ENCODE measurements around the gene RIMKLB.
"Not testable (repeated sequence)": the region's sequence is repeated elsewhere in the genome, so short reads cannot be mapped to it uniquely, and the experiment has no call there.

Gene RIMKLB

DNA sequence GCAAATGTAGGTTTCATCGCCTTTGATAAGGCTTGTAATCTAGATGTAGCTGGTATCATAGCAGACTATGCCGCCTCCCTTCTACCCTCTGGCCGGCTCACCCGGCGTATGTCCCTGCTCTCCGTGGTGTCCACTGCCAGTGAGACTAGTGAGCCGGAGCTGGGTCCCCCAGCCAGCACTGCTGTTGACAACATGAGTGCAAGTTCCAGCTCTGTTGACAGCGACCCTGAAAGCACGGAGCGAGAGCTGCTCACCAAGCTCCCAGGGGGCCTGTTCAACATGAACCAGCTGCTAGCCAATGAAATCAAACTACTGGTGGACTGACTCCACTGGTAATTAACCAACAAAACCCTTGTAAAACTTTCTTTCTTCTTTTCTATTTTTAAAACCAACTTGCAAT, 75.7 kb downstream of the RIMKLB start:
- H3K27me3 ChIP-seq (ENCODE audit: control insufficient read depth, insufficient read depth, low read length), result no peaks in the 10 kb centered on the region
- H3K4me1 ChIP-seq (ENCODE audit: control insufficient read depth, insufficient read depth, low read length), result peaks cover 6% of the 10 kb centered on the region; the same call in 1 of the 2 replicates
- no peaks in the 10 kb centered on the region for H3K9me3 ChIP-seq (ENCODE audit: control insufficient read depth, insufficient read depth, low read depth, low read length)
- H3K4me3 ChIP-seq (ENCODE audit: low read depth, low read length), result no peak overlapping the region
- H3K27ac ChIP-seq (ENCODE audit: low read depth, low read length), result no peak overlapping the region
- no peak overlapping the region for H3K9ac ChIP-seq (ENCODE audit: low read length)
- H3K36me3 ChIP-seq (ENCODE audit: control insufficient read depth, insufficient read depth, low read length), result peaks cover 47% of the 10 kb centered on the region

- Histone ChIP-seq H3K27ac (ENCODE audit: low read depth, low read length) (no peak overlapping the region), H3K36me3 (ENCODE audit: control insufficient read depth, insufficient read depth, low read length) (peaks cover 35% of the 10 kb centered on the region), H3K4me1 (ENCODE audit: control insufficient read depth, insufficient read depth, low read length) (0 out of 2 replicates have a peak, but pooled peaks cover 8% of the 10 kb centered on the region), H3K9ac (ENCODE audit: low read length) (no peak overlapping the region), H3K9me3 (ENCODE audit: control insufficient read depth, insufficient read depth, low read depth, low read length) (no peaks in the 10 kb centered on the region), H3K4me3 (ENCODE audit: low read depth, low read length) (no peak overlapping the region), H3K27me3 (ENCODE audit: control insufficient read depth, insufficient read depth, low read length) (no peaks in the 10 kb centered on the region)
These were observed 81.5 kb downstream of the RIMKLB start for GRCh38 chr12:8779281-8779680.

GRCh38 chr12:8779862-8780261, 82.1 kb downstream of the RIMKLB start:
- no peak overlapping the region for H3K27ac ChIP-seq (ENCODE audit: low read depth, low read length)
- H3K27me3 ChIP-seq (ENCODE audit: control insufficient read depth, insufficient read depth, low read length), result no peaks in the 10 kb centered on the region
- H3K9ac ChIP-seq (ENCODE audit: low read length), result no peak overlapping the region
- H3K4me3 ChIP-seq (ENCODE audit: low read depth, low read length), result no peak overlapping the region
- H3K9me3 ChIP-seq (ENCODE audit: control insufficient read depth, insufficient read depth, low read depth, low read length), result no peaks in the 10 kb centered on the region
- peaks cover 29% of the 10 kb centered on the region for H3K36me3 ChIP-seq (ENCODE audit: control insufficient read depth, insufficient read depth, low read length)
- H3K4me1 ChIP-seq (ENCODE audit: control insufficient read depth, insufficient read depth, low read length), result 0 out of 2 replicates have a peak, but pooled peaks cover 8% of the 10 kb centered on the region

DNA sequence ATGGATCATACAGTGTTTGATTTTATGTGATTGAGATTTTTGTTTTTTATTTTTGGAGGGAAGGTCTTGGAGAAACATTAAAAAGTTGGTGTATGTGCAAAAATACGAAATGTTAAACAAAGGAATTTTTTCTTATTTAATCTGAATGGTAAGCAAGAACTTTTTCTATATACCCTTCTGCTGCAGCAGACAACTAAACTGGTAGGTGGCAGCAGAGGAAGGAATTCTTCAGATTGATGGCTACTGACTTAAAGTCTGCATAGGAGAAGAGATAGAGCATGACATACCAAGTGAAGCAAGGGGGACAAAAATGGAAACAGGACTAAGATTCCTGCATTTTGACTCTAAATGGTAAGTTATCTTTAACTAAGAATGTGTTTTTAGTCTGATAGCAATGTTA, 82.6 kb downstream of the RIMKLB start:
- H3K27me3 ChIP-seq (ENCODE audit: control insufficient read depth, insufficient read depth, low read length), result no peaks in the 10 kb centered on the region
- H3K4me3 ChIP-seq (ENCODE audit: low read depth, low read length), result no peak overlapping the region
- peaks cover 24% of the 10 kb centered on the region for H3K36me3 ChIP-seq (ENCODE audit: control insufficient read depth, insufficient read depth, low read length)
- no peak overlapping the region for H3K9ac ChIP-seq (ENCODE audit: low read length)
- H3K27ac ChIP-seq (ENCODE audit: low read depth, low read length), result no peak overlapping the region
- 0 out of 2 replicates have a peak, but pooled peaks cover 8% of the 10 kb centered on the region for H3K4me1 ChIP-seq (ENCODE audit: control insufficient read depth, insufficient read depth, low read length)
- H3K9me3 ChIP-seq (ENCODE audit: control insufficient read depth, insufficient read depth, low read depth, low read length), result no peaks in the 10 kb centered on the region

- H3K4me1 ChIP-seq (ENCODE audit: control insufficient read depth, insufficient read depth, low read length), result 0 out of 2 replicates have a peak, but pooled peaks cover 8% of the 10 kb centered on the region
- H3K27me3 ChIP-seq (ENCODE audit: control insufficient read depth, insufficient read depth, low read length), result no peaks in the 10 kb centered on the region
- peaks cover 18% of the 10 kb centered on the region for H3K36me3 ChIP-seq (ENCODE audit: control insufficient read depth, insufficient read depth, low read length)
- no peak overlapping the region for H3K4me3 ChIP-seq (ENCODE audit: low read depth, low read length)
- H3K27ac ChIP-seq (ENCODE audit: low read depth, low read length), result no peak overlapping the region
- H3K9me3 ChIP-seq (ENCODE audit: control insufficient read depth, insufficient read depth, low read depth, low read length), result peaks cover under 1% of the 10 kb centered on the region; the same call in 1 of the 2 replicates
- no peak overlapping the region for H3K9ac ChIP-seq (ENCODE audit: low read length)
These were observed 83.8 kb downstream of the RIMKLB start for GRCh38 chr12:8781381-8782127.

GRCh38 chr12:8784290-8784888, 86.6 kb downstream of the RIMKLB start:
- H3K9me3 ChIP-seq (ENCODE audit: control insufficient read depth, insufficient read depth, low read depth, low read length), result peaks cover 6% of the 10 kb centered on the region
- H3K9ac ChIP-seq (ENCODE audit: low read length), result no peak overlapping the region
- peaks cover 16% of the 10 kb centered on the region for H3K36me3 ChIP-seq (ENCODE audit: control insufficient read depth, insufficient read depth, low read length)
- H3K27me3 ChIP-seq (ENCODE audit: control insufficient read depth, insufficient read depth, low read length), result no peaks in the 10 kb centered on the region
- no peak overlapping the region for H3K27ac ChIP-seq (ENCODE audit: low read depth, low read length)
- 0 out of 2 replicates have a peak, but pooled peaks cover 2% of the 10 kb centered on the region for H3K4me1 ChIP-seq (ENCODE audit: control insufficient read depth, insufficient read depth, low read length)
- H3K4me3 ChIP-seq (ENCODE audit: low read depth, low read length), result no peak overlapping the region

DNA sequence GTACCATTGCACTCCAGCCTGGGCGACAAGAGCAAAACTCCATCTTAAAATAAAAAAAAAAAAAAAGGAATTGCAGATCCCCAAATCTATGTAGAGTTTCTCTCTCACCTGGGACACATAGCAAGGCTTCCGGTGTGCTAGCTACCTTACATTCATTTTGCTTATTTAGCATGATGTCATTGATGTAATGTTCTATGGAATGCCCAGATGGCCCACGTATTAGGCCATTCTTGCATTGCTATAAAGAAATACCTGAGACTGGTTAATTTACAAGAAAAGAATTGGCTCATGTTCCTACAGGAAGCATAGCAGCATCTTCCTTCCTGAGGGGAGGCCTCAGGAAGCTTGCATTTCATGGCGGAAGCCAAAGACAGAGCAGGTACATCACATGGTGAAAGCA, 87.7 kb downstream of the RIMKLB start:
- no peaks in the 10 kb centered on the region for H3K4me1 ChIP-seq (ENCODE audit: control insufficient read depth, insufficient read depth, low read length)
- no peak overlapping the region for H3K27ac ChIP-seq (ENCODE audit: low read depth, low read length)
- peaks cover 6% of the 10 kb centered on the region for H3K9me3 ChIP-seq (ENCODE audit: control insufficient read depth, insufficient read depth, low read depth, low read length)
- peaks cover 21% of the 10 kb centered on the region for H3K36me3 ChIP-seq (ENCODE audit: control insufficient read depth, insufficient read depth, low read length)
- H3K9ac ChIP-seq (ENCODE audit: low read length), result no peak overlapping the region
- H3K27me3 ChIP-seq (ENCODE audit: control insufficient read depth, insufficient read depth, low read length), result no peaks in the 10 kb centered on the region
- no peak overlapping the region for H3K4me3 ChIP-seq (ENCODE audit: low read depth, low read length)

DNA sequence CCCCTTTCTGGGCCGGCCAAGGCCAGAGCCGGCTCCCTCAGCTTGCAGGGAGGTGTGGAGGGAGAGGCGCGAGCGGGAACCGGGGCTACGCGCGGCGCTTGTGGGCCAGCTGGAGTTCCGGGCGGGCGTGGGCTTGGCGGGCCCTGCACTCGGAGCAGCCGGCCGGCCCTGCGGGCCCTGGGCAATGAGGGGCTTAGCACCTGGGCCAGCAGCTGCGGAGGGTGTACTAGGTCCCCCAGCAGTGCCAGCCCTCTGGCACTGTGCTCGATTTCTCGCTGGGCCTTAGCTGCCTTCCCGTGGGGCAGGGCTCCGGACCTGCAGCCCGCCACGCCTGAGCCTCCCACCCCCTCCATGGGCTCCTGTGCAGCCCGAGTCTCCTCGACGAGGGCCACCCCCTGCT, 89.4 kb downstream of the RIMKLB start:
- H3K4me1 ChIP-seq (ENCODE audit: control insufficient read depth, insufficient read depth, low read length); H3K9ac ChIP-seq (ENCODE audit: low read length); H3K9me3 ChIP-seq (ENCODE audit: control insufficient read depth, insufficient read depth, low read depth, low read length); H3K27me3 ChIP-seq (ENCODE audit: control insufficient read depth, insufficient read depth, low read length); H3K4me3 ChIP-seq (ENCODE audit: low read depth, low read length); H3K27ac ChIP-seq (ENCODE audit: low read depth, low read length): not testable (repeated sequence)
- H3K36me3 ChIP-seq (ENCODE audit: control insufficient read depth, insufficient read depth, low read length), result peaks cover 31% of the 10 kb centered on the region

DNA sequence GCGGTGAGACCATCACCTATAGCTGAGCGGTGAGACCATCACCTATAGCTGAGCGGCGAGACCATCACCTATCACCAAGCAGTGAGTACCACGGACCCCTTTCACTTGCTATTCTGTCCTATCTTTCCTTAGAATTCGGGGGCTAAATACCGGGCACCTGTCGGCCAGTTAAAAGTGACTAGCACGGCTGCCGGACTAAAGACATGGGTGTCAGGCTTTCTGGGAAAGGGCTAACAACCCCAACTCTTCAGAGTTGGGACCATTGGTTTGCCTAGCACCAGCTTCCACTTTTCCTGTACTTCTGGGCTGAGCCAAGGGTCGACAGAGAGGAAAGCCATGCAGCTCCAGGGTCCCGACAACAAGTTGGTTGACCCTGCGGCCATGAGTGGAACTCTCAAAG, 90.9 kb downstream of the RIMKLB start:
- peak overlapping the region; percentile 71; the same call in 1 of the 2 replicates for H3K27ac ChIP-seq (ENCODE audit: low read depth, low read length)
- not testable (repeated sequence) for H3K27me3 ChIP-seq (ENCODE audit: control insufficient read depth, insufficient read depth, low read length)

DNA sequence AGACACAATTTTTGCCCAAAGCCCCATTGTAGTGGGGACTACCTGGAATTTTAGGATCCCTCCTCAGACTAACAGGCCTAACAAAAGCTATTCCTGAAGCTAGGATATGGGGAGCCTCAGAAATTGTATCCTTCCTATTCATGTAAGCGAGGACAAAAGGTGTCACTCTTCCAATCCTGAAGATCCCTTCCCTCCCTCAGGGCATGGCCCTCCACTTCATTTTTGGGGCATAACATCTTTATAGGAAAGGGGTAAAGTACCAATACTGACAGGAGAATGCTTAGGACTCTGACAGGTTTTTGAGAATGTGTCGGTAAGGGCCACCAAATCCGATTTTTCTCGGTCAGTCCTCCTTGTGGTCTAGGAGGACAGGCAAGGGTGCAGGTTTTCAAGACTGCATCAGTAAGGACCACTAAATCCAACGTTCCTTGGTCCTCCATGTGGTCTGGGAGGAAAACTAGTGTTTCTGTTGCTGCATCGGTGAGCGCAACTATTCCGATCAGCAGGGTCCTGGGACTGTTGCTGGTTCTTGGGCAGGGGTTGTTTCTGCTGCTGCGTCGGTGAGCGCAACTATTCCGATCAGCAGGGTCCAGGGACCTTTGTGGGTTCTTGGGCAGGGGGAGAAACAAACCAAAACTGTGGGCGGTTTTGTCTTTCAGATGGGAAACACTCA, 91.7 kb downstream of the RIMKLB start:
- not testable (repeated sequence) for H3K27me3 ChIP-seq (ENCODE audit: control insufficient read depth, insufficient read depth, low read length); H3K4me1 ChIP-seq (ENCODE audit: control insufficient read depth, insufficient read depth, low read length)
- Histone ChIP-seq H3K9ac (ENCODE audit: low read length) (peak overlapping the region; percentile 97), H3K9me3 (ENCODE audit: control insufficient read depth, insufficient read depth, low read depth, low read length) (peaks cover 12% of the 10 kb centered on the region), H3K36me3 (ENCODE audit: control insufficient read depth, insufficient read depth, low read length) (peaks cover 38% of the 10 kb centered on the region), H3K4me3 (ENCODE audit: low read depth, low read length) (peak overlapping the region; percentile 95), H3K27ac (ENCODE audit: low read depth, low read length) (peak overlapping the region; percentile 71)

More for the DNA sequence above, 90.9 kb downstream of the RIMKLB start:
- H3K9me3 ChIP-seq (ENCODE audit: control insufficient read depth, insufficient read depth, low read depth, low read length); H3K4me1 ChIP-seq (ENCODE audit: control insufficient read depth, insufficient read depth, low read length): not testable (repeated sequence)
- Histone ChIP-seq H3K36me3 (ENCODE audit: control insufficient read depth, insufficient read depth, low read length) (peaks cover 32% of the 10 kb centered on the region), H3K4me3 (ENCODE audit: low read depth, low read length) (peak overlapping the region; percentile 95), H3K9ac (ENCODE audit: low read length) (peak overlapping the region; percentile 97)

DNA sequence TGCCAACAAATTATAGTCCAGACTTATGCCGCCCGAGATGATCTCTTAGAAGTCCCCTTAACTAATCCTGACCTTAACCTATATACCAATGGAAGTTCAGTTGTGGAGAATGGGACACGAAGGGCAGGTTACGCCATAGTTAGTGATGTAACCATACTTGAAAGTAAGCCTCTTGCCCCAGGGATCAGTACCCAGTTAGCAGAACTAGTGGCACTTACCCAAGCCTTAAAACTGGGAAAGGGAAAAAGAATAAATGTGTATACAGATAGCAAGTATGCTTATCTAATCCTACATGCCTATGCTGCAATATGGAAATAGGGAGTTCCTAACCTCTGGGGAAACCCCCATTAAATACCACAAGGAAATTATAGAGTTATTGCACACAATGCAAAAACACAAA, 95.4 kb downstream of the RIMKLB start:
- not testable (repeated sequence) for H3K9me3 ChIP-seq (ENCODE audit: control insufficient read depth, insufficient read depth, low read depth, low read length); H3K4me3 ChIP-seq (ENCODE audit: low read depth, low read length); H3K27ac ChIP-seq (ENCODE audit: low read depth, low read length); H3K9ac ChIP-seq (ENCODE audit: low read length); H3K4me1 ChIP-seq (ENCODE audit: control insufficient read depth, insufficient read depth, low read length); H3K27me3 ChIP-seq (ENCODE audit: control insufficient read depth, insufficient read depth, low read length)
- peaks cover 48% of the 10 kb centered on the region for H3K36me3 ChIP-seq (ENCODE audit: control insufficient read depth, insufficient read depth, low read length)
